Gastroesophageal sphincter (tissue), 3 donors: ENCODE data around the gene KREMEN1.

Source experiments
- CTCF ChIP-seq, 4 experiments: fragments of 200-600 bp in 2 of 4; fragments of 450-650 bp in 2 of 4; sonication (generic) in 1 of 4; IDR thresholded peaks; one replicate each; pipeline ENCODE4 v1.5.1; 2017 to 2019; ENCODE audit warnings: antibody characterized with exemption in 4 of 4, mild to moderate bottlenecking in 2 of 4, moderate library complexity in 2 of 4
- EP300 ChIP-seq: sonication (generic); formaldehyde crosslinking; IDR thresholded peaks from one replicate; pipeline ENCODE4 v1.6.1; 2017; ENCODE audit warnings: antibody characterized with exemption, mild to moderate bottlenecking
- POLR2AphosphoS5 ChIP-seq: sonication (generic); formaldehyde crosslinking; IDR thresholded peaks from one replicate; pipeline ENCODE4 v1.6.1; 2017; ENCODE audit warnings: antibody characterized with exemption

- TF ChIP-seq POLR2AphosphoS5, result no peak
- no peak for TF ChIP-seq CTCF (IDR thresholded peaks at IDR 0.05)
- TF ChIP-seq EP300, result no peak
Observed at GRCh38 chr22:29172216-29172615, 99.4 kb downstream of the KREMEN1 start.
